SK-N-SH (cell line): ENCODE measurements around the gene PSMB5. TPM values are rescaled to one million over a fixed set of nuclear protein-coding genes. Genes with fewer than 3 reads are reported as not detected.

ENCODE experiments used
- CTCF ChIA-PET: fragments of 300-600, 350-600 bp; formaldehyde crosslinking; extraction: SDS; loops from one replicate; lab custom pipeline; 2021; lab: Yijun Ruan, JAX
- POLR2A ChIA-PET: fragments of 350-600 bp; sonication (Branson Sonifier 250); formaldehyde crosslinking; extraction: SDS; loops from one replicate; lab custom pipeline; 2020; ENCODE audit warnings: antibody characterized with exemption, inconsistent platforms; lab: Yijun Ruan, JAX
- DNase-seq: peaks from one replicate; pipeline ENCODE4 v3.0.0; 2012
- H2AFZ ChIP-seq: fragments of 200-600 bp; sonication (generic); 2 replicates; pipeline ENCODE4 v1.8.1; 2016; ENCODE audit warnings: antibody characterized with exemption, mild to moderate bottlenecking, low read depth
- H3F3A ChIP-seq: fragments of 200-600 bp; sonication (generic); replicated peaks from 2 replicates; pipeline ENCODE3; 2016; ENCODE audit warnings: antibody characterized with exemption, mild to moderate bottlenecking; ENCODE audit not compliant: insufficient read depth
- H3K27ac ChIP-seq, 2 experiments: fragments of 200-500 bp in 1 of 2; fragments of 200-600 bp in 1 of 2; sonication (Bioruptor generic) in 1 of 2; sonication (generic), shearing (Covaris generic) in 1 of 2; 2 replicates each; pipeline versions ENCODE4 v1.5.1 to v1.6.1; 2014 to 2016; ENCODE audit warnings: low read depth in 2 of 2, inconsistent platforms in 1 of 2, low read length in 1 of 2, mild to moderate bottlenecking in 1 of 2, mixed read lengths in 1 of 2
- H3K27me3 ChIP-seq: fragments of 200-600 bp; sonication (generic), shearing (Covaris generic); 2 replicates; pipeline ENCODE4 v1.6.1; 2016; ENCODE audit warnings: mixed run types; ENCODE audit not compliant: insufficient read depth
- H3K36me3 ChIP-seq, 2 experiments: fragments of 200-500 bp in 1 of 2; fragments of 200-600 bp in 1 of 2; sonication (Bioruptor generic) in 1 of 2; sonication (generic) in 1 of 2; replicated peaks in 1 of 2; 2 replicates each; pipeline versions ENCODE3 to v1.5.1; 2014 to 2016; ENCODE audit warnings: low read length in 1 of 2, mild to moderate bottlenecking in 1 of 2; ENCODE audit not compliant: insufficient read depth in 2 of 2, control insufficient read depth in 1 of 2
- H3K4me1 ChIP-seq, 2 experiments: fragments of 200-500 bp in 1 of 2; fragments of 200-600 bp in 1 of 2; sonication (Bioruptor generic) in 1 of 2; sonication (generic), shearing (Covaris generic) in 1 of 2; 2 replicates each; pipeline versions ENCODE4 v1.5.1 to v1.6.1; 2014 to 2016; ENCODE audit warnings: low read depth in 1 of 2, low read length in 1 of 2, mixed run types in 1 of 2; ENCODE audit not compliant: insufficient read depth in 2 of 2, control insufficient read depth in 1 of 2
- H3K4me2 ChIP-seq: fragments of 200-600 bp; sonication (generic), shearing (Covaris generic); 2 replicates; pipeline ENCODE4 v1.6.1; 2017; ENCODE audit warnings: mixed run types
- H3K4me3 ChIP-seq, 2 experiments: fragments of 200-500 bp in 1 of 2; fragments of 200-600 bp in 1 of 2; sonication (Bioruptor generic) in 1 of 2; sonication (generic), shearing (Covaris generic) in 1 of 2; 2 replicates each; pipeline versions ENCODE4 v1.5.1 to v1.8.1; 2014 to 2016; ENCODE audit warnings: low read depth in 2 of 2, inconsistent platforms in 1 of 2, low read length in 1 of 2, mild to moderate bottlenecking in 1 of 2, mixed read lengths in 1 of 2, moderate library complexity in 1 of 2
- H3K79me2 ChIP-seq: fragments of 200-600 bp; sonication (generic); 2 replicates; pipeline ENCODE4 v1.8.1; 2017; ENCODE audit warnings: mild to moderate bottlenecking; ENCODE audit not compliant: insufficient read depth
- H3K9ac ChIP-seq: fragments of 200-600 bp; sonication (generic); 2 replicates; pipeline ENCODE4 v1.6.1; 2017; ENCODE audit warnings: mixed run types
- H3K9me2 ChIP-seq: fragments of 200-600 bp; sonication (generic); 2 replicates; pipeline ENCODE4 v1.6.1; 2017; ENCODE audit warnings: mixed run types
- H3K9me3 ChIP-seq: fragments of 200-600 bp; sonication (generic); 2 replicates; pipeline ENCODE4 v1.6.1; 2017; ENCODE audit warnings: mixed run types, mild to moderate bottlenecking, moderate library complexity
- H4K20me1 ChIP-seq: fragments of 200-600 bp; sonication (generic); 2 replicates; pipeline ENCODE4 v1.6.1; 2017; ENCODE audit warnings: mild to moderate bottlenecking, mixed run types; ENCODE audit not compliant: insufficient read depth
- CTCF ChIP-seq: fragments of 200-600 bp; sonication (generic); IDR thresholded peaks from 2 replicates; pipeline ENCODE4 v1.6.1; 2017; ENCODE audit warnings: antibody characterized with exemption, mild to moderate bottlenecking, moderate library complexity
- ELF1 ChIP-seq: IDR thresholded peaks from 2 replicates; pipeline ENCODE4 v1.4.0; 2012
- EP300 ChIP-seq, 2 experiments: IDR thresholded peaks; 2 replicates each; pipeline versions ENCODE4 v1.4.0 to v1.6.1; 2012; ENCODE audit warnings: borderline replicate concordance in 1 of 2, low read depth in 1 of 2, low read length in 1 of 2
- EZH2phosphoT487 ChIP-seq: fragments of 200-600 bp; sonication (generic); IDR thresholded peaks from 2 replicates; pipeline ENCODE4 v1.6.1; 2017; ENCODE audit warnings: low read depth, mixed run types, mild to moderate bottlenecking, antibody characterized with exemption, moderate library complexity, borderline replicate concordance
- FOXM1 ChIP-seq: IDR thresholded peaks from 2 replicates; pipeline ENCODE4 v1.4.0; 2012; ENCODE audit warnings: low read depth, mild to moderate bottlenecking
- GATA2 ChIP-seq: sonication (generic); formaldehyde crosslinking; IDR thresholded peaks from 2 replicates; pipeline ENCODE4 v1.5.0; 2020; ENCODE audit warnings: mild to moderate bottlenecking, missing genetic modification reagents
- JUND ChIP-seq: IDR thresholded peaks from 2 replicates; pipeline ENCODE4 v1.4.0; 2012
- MEF2A ChIP-seq: IDR thresholded peaks from 2 replicates; pipeline ENCODE4 v1.4.0; 2012; ENCODE audit warnings: low read depth, borderline replicate concordance
- NRF1 ChIP-seq: IDR thresholded peaks from 2 replicates; pipeline ENCODE4 v1.6.1; 2012; ENCODE audit warnings: low read depth, mild to moderate bottlenecking, low read length
- RAD21 ChIP-seq: IDR thresholded peaks from 2 replicates; pipeline ENCODE4 v1.6.1; 2012; ENCODE audit warnings: mild to moderate bottlenecking, low read length
- RFX5 ChIP-seq: IDR thresholded peaks from 2 replicates; pipeline ENCODE4 v1.6.1; 2012; ENCODE audit warnings: mild to moderate bottlenecking, improper control_type of control experiment, low read length
- RXRA ChIP-seq: IDR thresholded peaks from 2 replicates; pipeline ENCODE4 v1.4.0; 2012; ENCODE audit warnings: low read depth, mild to moderate bottlenecking, borderline replicate concordance
- SIN3A ChIP-seq: IDR thresholded peaks from 2 replicates; pipeline ENCODE4 v1.6.1; 2012; ENCODE audit warnings: low read depth, mild to moderate bottlenecking, low read length, moderate library complexity, borderline replicate concordance
- SMC3 ChIP-seq: IDR thresholded peaks from 2 replicates; pipeline ENCODE4 v1.6.1; 2012; ENCODE audit warnings: low read depth, low read length, improper control_type of control experiment
- YY1 ChIP-seq: IDR thresholded peaks from 2 replicates; pipeline ENCODE4 v1.4.0; 2012; ENCODE audit warnings: low read depth, mild to moderate bottlenecking
- WGBS: methylation state at CpG from one replicate; pipeline ENCODE4 v1.1.6; 2017; ENCODE audit warnings: low lambda C conversion rate; 5-methylcytosine and 5-hydroxymethylcytosine counted together
- polyA plus RNA-seq, 3 experiments: library from polyadenylated mRNA; depleted of rRNA; stranded (reverse); fragments of >200 nt; gene quantifications; 2 replicates each; pipeline ENCODE4 v1.2.3, GENCODE V29; 2012
- TF ChIP-seq, protein P1 (sequence below): IDR thresholded peaks from 2 replicates; pipeline ENCODE4 v1.4.0; 2012; ENCODE audit warnings: low read depth
- TF ChIP-seq, protein P2 (sequence below): IDR thresholded peaks from 2 replicates; pipeline ENCODE4 v1.6.1; 2012; ENCODE audit warnings: mild to moderate bottlenecking, low read depth, low read length, moderate library complexity
- TF ChIP-seq, protein P3 (sequence below): IDR thresholded peaks from 2 replicates; pipeline ENCODE4 v1.4.0; 2012; ENCODE audit warnings: low read depth, borderline replicate concordance
- TF ChIP-seq, protein P4 (sequence below): IDR thresholded peaks from 2 replicates; pipeline ENCODE4; 2012

Gene PSMB5
- polyA plus RNA-seq, 1 of the 3 experiments (the other 2 are of a cell fraction): 337 TPM

DNA sequence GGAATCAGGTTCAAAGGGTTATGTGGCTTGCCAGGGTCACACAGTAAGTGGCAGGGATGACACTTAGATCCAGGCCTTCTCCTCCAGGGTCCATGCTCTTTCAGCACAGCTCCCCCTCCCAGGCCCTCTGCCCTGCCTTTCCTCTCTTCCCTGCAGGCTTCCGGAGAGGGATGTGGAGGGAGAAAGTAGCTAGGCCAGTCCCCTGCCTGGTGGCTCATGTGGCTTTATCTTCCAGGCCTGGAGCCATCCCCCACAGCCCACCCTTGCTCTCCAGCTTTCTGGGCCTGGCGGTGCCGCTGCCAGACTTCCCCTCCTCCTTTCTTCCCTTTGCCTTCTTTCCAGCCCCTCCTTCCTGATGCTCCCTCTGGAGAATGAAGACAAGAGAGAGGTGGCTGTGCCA is 9.1 kb upstream of the PSMB5 start:
- no peaks in the 10 kb centered on the region for H3K36me3 ChIP-seq
- no peaks in the 10 kb centered on the region for H3K79me2 ChIP-seq
- H3K27me3 ChIP-seq: no peaks in the 10 kb centered on the region
- peak; percentile 58 for DNase-seq
- POLR2A ChIA-PET: interaction anchor here (1.1 to 1.5 kb wide), 2 partner anchors 20 to 37 kb away, joined by 3 to 5 read pairs; no protein-coding TSS in a partner anchor
- no peaks in the 10 kb centered on the region for H4K20me1 ChIP-seq
- TF ChIP-seq SIN3A (no peak), EP300 (IDR thresholded peaks at IDR 0.05; ENCODE audit: borderline replicate concordance in 1 of 2, low read depth in 1 of 2, low read length in 1 of 2) (no peak), RXRA (no peak)
- no peak overlapping the region for H3K4me3 ChIP-seq
- no peak overlapping the region for H3K4me2 ChIP-seq
- peaks cover 11% of the 10 kb centered on the region for H3F3A ChIP-seq
- H3K27ac ChIP-seq: peak overlapping the region in 1 of 2 experiments; percentile 35; a peak in 1 of 4 replicates
- CTCF ChIA-PET: interaction anchor here (1.4 to 33.1 kb wide), 4 partner anchors 11 to 56 kb away, joined by 3 to 1566 read pairs (median 12); partner anchors contain the start of genes AJUBA and CDH24
- H3K9me2 ChIP-seq: no peaks in the 10 kb centered on the region
- peaks cover 0 to 11% of the 10 kb centered on the region in 2 experiments; a peak in 1 of 4 replicates for H3K4me1 ChIP-seq
- H3K9ac ChIP-seq: no peak overlapping the region
- H2AFZ ChIP-seq: no peak overlapping the region
- WGBS: 74% methylated on average over 3 of the region's 3 CpGs
- no peaks in the 10 kb centered on the region for H3K9me3 ChIP-seq

- H3K27me3 ChIP-seq: no peaks in the 10 kb centered on the region
- no peaks in the 10 kb centered on the region for H3K9me2 ChIP-seq
- DNase-seq: no peak
- H3K4me1 ChIP-seq: peaks cover 0 to 11% of the 10 kb centered on the region in 2 experiments; a peak in 1 of 4 replicates
- no peak overlapping the region for H3K4me3 ChIP-seq
- H3K4me2 ChIP-seq: no peak overlapping the region
- 90% methylated on average over 4 of the region's 6 CpGs for WGBS
- H2AFZ ChIP-seq: no peak overlapping the region
- H3K27ac ChIP-seq: no peak overlapping the region; a peak in 1 of 4 replicates
- POLR2A ChIA-PET: interaction anchor here (1.5 kb wide), 1 partner anchor 36 kb away, joined by 5 read pairs; no protein-coding TSS in a partner anchor
- H3K79me2 ChIP-seq: no peaks in the 10 kb centered on the region
- CTCF ChIA-PET: interaction anchor here (1.0 to 33.1 kb wide), 6 partner anchors 10 to 55 kb away, joined by 3 to 1566 read pairs (median 4); partner anchors contain the start of genes AJUBA and CDH24
- peaks cover 11% of the 10 kb centered on the region for H3F3A ChIP-seq
- H3K36me3 ChIP-seq: no peaks in the 10 kb centered on the region
- no peaks in the 10 kb centered on the region for H4K20me1 ChIP-seq
- no peaks in the 10 kb centered on the region for H3K9me3 ChIP-seq
- H3K9ac ChIP-seq: no peak overlapping the region
- TF ChIP-seq EP300 (IDR thresholded peaks at IDR 0.05; ENCODE audit: borderline replicate concordance in 1 of 2, low read depth in 1 of 2, low read length in 1 of 2): no peak
- no peak for TF ChIP-seq NRF1
- TF ChIP-seq, protein P1, sequence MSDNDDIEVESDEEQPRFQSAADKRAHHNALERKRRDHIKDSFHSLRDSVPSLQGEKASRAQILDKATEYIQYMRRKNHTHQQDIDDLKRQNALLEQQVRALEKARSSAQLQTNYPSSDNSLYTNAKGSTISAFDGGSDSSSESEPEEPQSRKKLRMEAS: no peak
- no peak for TF ChIP-seq RXRA
- no peak for TF ChIP-seq EZH2phosphoT487
- TF ChIP-seq, protein P2, sequence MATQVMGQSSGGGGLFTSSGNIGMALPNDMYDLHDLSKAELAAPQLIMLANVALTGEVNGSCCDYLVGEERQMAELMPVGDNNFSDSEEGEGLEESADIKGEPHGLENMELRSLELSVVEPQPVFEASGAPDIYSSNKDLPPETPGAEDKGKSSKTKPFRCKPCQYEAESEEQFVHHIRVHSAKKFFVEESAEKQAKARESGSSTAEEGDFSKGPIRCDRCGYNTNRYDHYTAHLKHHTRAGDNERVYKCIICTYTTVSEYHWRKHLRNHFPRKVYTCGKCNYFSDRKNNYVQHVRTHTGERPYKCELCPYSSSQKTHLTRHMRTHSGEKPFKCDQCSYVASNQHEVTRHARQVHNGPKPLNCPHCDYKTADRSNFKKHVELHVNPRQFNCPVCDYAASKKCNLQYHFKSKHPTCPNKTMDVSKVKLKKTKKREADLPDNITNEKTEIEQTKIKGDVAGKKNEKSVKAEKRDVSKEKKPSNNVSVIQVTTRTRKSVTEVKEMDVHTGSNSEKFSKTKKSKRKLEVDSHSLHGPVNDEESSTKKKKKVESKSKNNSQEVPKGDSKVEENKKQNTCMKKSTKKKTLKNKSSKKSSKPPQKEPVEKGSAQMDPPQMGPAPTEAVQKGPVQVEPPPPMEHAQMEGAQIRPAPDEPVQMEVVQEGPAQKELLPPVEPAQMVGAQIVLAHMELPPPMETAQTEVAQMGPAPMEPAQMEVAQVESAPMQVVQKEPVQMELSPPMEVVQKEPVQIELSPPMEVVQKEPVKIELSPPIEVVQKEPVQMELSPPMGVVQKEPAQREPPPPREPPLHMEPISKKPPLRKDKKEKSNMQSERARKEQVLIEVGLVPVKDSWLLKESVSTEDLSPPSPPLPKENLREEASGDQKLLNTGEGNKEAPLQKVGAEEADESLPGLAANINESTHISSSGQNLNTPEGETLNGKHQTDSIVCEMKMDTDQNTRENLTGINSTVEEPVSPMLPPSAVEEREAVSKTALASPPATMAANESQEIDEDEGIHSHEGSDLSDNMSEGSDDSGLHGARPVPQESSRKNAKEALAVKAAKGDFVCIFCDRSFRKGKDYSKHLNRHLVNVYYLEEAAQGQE: no peak
- TF ChIP-seq ELF1: no peak
- TF ChIP-seq, protein P3, sequence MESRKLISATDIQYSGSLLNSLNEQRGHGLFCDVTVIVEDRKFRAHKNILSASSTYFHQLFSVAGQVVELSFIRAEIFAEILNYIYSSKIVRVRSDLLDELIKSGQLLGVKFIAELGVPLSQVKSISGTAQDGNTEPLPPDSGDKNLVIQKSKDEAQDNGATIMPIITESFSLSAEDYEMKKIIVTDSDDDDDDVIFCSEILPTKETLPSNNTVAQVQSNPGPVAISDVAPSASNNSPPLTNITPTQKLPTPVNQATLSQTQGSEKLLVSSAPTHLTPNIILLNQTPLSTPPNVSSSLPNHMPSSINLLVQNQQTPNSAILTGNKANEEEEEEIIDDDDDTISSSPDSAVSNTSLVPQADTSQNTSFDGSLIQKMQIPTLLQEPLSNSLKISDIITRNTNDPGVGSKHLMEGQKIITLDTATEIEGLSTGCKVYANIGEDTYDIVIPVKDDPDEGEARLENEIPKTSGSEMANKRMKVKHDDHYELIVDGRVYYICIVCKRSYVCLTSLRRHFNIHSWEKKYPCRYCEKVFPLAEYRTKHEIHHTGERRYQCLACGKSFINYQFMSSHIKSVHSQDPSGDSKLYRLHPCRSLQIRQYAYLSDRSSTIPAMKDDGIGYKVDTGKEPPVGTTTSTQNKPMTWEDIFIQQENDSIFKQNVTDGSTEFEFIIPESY: no peak
- no peak for TF ChIP-seq MEF2A
- no peak for TF ChIP-seq RAD21
- no peak for TF ChIP-seq RFX5
- TF ChIP-seq, protein P4, sequence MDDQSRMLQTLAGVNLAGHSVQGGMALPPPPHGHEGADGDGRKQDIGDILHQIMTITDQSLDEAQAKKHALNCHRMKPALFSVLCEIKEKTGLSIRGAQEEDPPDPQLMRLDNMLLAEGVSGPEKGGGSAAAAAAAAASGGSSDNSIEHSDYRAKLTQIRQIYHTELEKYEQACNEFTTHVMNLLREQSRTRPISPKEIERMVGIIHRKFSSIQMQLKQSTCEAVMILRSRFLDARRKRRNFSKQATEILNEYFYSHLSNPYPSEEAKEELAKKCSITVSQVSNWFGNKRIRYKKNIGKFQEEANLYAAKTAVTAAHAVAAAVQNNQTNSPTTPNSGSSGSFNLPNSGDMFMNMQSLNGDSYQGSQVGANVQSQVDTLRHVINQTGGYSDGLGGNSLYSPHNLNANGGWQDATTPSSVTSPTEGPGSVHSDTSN: no peak
- no peak for TF ChIP-seq CTCF
- TF ChIP-seq JUND: no peak
- no peak for TF ChIP-seq SMC3
- no peak for TF ChIP-seq GATA2
- no peak for TF ChIP-seq YY1
- no peak for TF ChIP-seq FOXM1
Observed at GRCh38 chr14:23043145-23043544, 8.4 kb upstream of the PSMB5 start.
